GM12878 (cell line): ENCODE results near the gene SDCCAG8.

Experiments used
- CREB1 ChIP-seq: IDR thresholded peaks from 2 replicates; pipeline ENCODE4 v1.6.1; 2012; ENCODE audit warnings: low read depth, mild to moderate bottlenecking, inconsistent platforms
- CTCF ChIP-seq, 3 experiments: IDR thresholded peaks in 2 of 3; conservative IDR thresholded peaks in 1 of 3; 2 replicates each; pipeline ENCODE4 v1.5.1; 2011; ENCODE audit warnings: low read depth in 3 of 3, low read length in 3 of 3, mild to moderate bottlenecking in 3 of 3, control low read depth in 2 of 3, moderate library complexity in 2 of 3, inconsistent platforms in 1 of 3, mixed read lengths in 1 of 3; ENCODE audit not compliant: control insufficient read depth in 2 of 3, insufficient read depth in 1 of 3; ENCODE audit errors: extremely low read depth in 1 of 3
- FOS ChIP-seq: IDR thresholded peaks from 3 replicates; pipeline ENCODE4 v1.6.1; 2011; ENCODE audit warnings: borderline replicate concordance; ENCODE audit not compliant: insufficient read length; ENCODE audit errors: extremely low read depth
- RAD21 ChIP-seq: IDR thresholded peaks from 2 replicates; pipeline ENCODE4 v1.6.1; 2011; ENCODE audit warnings: mild to moderate bottlenecking, low read depth, low read length, moderate library complexity; ENCODE audit not compliant: insufficient read depth
- SMC3 ChIP-seq: IDR thresholded peaks from 2 replicates; pipeline ENCODE4 v1.6.1; 2011; ENCODE audit warnings: low read length, improper control_type of control experiment, borderline replicate concordance
- TAF1 ChIP-seq: IDR thresholded peaks from 2 replicates; pipeline ENCODE4 v1.6.1; 2011; ENCODE audit warnings: mild to moderate bottlenecking, low read depth, low read length, borderline replicate concordance
- USF2 ChIP-seq: IDR thresholded peaks from 2 replicates; pipeline ENCODE4 v1.6.1; 2011; ENCODE audit warnings: low read depth, low read length, improper control_type of control experiment, borderline replicate concordance
- ZNF592 ChIP-seq: fragments of 450-650 bp; IDR thresholded peaks from 2 replicates; pipeline ENCODE4 v1.6.1; 2017; ENCODE audit warnings: mild to moderate bottlenecking, moderate library complexity
- ZSCAN29 ChIP-seq: fragments of 450-650 bp; IDR thresholded peaks from 2 replicates; pipeline ENCODE4 v1.6.1; 2017; ENCODE audit warnings: mild to moderate bottlenecking, moderate library complexity

- TF ChIP-seq ZSCAN29 (no peak), TAF1 (no peak), CTCF (IDR thresholded peaks at IDR 0.05 in 2 of 3, conservative IDR thresholded peaks at IDR 0.05 in 1 of 3; ENCODE audit: control insufficient read depth in 2 of 3, extremely low read depth in 1 of 3, insufficient read depth in 1 of 3, low read depth in 3 of 3, low read length in 3 of 3) (no peak), FOS (no peak), CREB1 (no peak), USF2 (no peak), ZNF592 (no peak), RAD21 (no peak), SMC3 (no peak)
Observed at GRCh38 chr1:243253211-243253925, 2.5 kb upstream of the SDCCAG8 start.
